Stimulated activated CD4-positive, alpha-beta T cell treated with anti-CD3 and anti-CD28 coated beads, Interleukin-4, amount 100 ng/mL, for 4 hours (primary cell): ENCODE data around the gene RASA2.
A peak's percentile ranks its signal among the peaks of the same experiment; 100 is the strongest.

Experiments used
- DNase-seq, 2 experiments: peaks; one replicate each; pipeline ENCODE4 v3.0.0-alpha.2; 2020

RASA2 gene, protein sequence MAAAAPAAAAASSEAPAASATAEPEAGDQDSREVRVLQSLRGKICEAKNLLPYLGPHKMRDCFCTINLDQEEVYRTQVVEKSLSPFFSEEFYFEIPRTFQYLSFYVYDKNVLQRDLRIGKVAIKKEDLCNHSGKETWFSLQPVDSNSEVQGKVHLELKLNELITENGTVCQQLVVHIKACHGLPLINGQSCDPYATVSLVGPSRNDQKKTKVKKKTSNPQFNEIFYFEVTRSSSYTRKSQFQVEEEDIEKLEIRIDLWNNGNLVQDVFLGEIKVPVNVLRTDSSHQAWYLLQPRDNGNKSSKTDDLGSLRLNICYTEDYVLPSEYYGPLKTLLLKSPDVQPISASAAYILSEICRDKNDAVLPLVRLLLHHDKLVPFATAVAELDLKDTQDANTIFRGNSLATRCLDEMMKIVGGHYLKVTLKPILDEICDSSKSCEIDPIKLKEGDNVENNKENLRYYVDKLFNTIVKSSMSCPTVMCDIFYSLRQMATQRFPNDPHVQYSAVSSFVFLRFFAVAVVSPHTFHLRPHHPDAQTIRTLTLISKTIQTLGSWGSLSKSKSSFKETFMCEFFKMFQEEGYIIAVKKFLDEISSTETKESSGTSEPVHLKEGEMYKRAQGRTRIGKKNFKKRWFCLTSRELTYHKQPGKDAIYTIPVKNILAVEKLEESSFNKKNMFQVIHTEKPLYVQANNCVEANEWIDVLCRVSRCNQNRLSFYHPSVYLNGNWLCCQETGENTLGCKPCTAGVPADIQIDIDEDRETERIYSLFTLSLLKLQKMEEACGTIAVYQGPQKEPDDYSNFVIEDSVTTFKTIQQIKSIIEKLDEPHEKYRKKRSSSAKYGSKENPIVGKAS

DNA sequence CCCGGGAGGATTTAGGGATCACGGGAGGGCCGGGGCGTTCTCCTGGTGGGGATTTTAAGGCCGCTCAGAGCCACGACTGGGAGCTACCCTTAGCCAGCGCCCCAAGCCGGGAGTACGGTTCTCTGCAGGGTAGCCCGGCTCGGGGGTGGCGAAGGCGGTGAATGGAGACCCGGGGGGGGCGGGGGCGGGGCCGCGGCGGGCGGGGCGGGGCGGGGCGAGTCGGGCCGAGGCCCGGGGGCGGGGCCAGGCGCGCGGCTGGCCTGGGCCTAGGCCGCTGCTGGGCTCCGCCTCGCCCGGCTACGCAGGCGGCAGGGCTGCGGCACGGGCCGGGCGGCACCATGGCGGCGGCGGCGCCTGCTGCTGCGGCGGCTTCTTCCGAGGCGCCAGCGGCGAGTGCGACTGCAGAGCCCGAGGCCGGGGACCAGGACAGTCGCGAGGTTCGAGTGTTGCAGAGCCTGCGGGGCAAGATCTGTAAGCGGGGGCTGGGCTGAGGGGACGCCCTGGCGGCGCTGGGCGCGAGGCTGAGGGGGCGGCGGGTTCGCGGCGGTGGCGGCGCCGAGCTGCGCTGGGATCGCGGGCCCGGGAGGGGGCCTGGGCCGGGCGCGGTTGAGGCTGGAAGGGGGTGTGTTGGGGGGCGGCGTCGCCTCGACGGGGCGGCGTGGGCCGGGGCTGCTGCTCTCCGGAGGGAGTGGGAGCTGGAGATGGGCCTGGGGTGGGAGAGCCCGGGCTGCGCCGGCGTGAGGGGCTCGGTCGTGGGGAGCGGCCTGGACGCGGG lies at the start of gene RASA2:
TSS of gene RASA2 (plus strand) at position 282 of the 775 bp plus-strand sequence. CDS start at position 339, 57 bp downstream.
- peak; percentile 69 to 70 for DNase-seq

DNA sequence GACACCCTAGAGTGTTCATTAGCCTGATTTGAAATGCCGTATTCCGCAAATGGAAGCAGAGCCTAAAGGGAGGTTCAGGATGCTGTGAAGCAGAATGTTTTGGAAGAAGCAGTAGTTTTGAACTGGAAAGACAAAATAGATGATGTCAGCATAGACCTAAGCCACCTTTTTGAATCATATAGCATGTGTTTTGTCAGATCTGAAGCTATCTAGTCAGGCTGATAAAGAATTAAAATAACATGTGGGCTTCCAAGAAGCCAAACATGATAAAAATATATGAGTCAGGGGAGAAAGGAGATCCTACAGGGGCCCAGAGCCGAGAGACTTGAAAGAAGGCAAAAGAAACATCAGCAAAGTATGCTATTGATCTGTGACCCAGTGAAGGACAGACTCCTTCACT lies 47.2 kb upstream of the RASA2 start:
- DNase-seq, result no peak

DNA sequence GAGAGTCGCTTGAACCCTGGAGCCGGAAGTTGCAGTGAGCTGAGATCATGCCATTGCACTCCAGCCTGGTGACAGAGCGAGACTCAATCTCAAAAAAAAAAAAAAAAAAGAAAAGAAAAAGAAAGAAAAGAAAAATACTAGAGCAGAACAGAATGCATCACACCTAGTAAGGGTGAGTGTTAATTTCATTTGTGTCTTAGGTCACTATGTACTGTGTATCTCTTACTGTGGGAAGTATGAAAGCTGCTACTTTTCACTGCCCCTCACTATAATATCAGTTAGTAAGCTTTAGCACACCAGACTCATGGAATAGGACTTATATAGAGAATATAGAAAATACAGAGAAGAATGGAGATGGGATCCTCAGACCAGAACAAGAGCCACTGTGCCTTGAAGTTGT lies 45.9 kb upstream of the RASA2 start:
- no peak for DNase-seq

DNA sequence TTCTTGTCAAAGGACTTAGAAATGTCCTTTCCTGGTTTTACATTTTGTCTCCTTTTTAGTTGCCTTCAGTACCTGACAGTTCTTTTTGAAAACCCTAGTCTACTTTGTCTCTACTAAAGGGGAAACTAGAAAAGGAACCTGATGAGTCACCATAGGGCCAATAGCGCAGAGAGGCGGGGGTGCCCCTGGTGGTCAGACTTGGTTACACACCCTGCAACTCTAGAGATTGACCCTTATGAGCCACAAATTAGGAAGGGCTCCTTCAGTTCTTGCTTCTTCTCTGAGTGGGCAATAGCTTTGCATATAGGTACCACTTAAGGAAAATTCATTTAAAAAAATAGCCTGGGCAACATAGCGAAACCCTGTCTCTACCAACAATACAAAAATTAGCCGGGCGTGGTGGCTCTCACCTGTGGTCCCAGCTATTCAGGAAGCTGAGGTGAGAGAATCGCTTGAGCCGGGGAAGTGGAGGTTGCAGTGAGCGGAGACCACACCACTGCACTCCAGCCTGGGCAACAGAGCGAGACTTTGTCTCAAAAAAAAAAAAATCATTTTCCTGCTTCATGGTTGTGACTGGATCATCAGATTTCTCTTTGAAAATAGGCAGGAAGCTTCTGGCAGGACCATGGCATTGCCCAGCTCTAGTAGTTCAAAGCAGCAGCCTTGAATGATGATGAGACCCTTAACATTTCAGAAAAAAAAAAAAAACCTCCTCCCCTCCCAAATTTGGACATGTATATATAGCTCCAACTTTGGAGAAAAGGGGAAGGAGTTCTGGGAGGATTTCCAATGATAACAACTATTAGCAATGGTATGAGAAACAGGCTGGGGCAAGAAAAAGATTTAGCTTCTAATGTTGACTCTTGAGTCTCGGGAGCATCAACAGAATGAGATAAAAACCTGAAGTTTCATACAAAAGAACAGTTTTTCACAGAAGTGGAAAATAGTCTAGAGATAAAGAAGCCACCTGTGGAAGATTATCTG lies 45.2 kb upstream of the RASA2 start:
- DNase-seq, result peak; percentile 71 to 73

DNA sequence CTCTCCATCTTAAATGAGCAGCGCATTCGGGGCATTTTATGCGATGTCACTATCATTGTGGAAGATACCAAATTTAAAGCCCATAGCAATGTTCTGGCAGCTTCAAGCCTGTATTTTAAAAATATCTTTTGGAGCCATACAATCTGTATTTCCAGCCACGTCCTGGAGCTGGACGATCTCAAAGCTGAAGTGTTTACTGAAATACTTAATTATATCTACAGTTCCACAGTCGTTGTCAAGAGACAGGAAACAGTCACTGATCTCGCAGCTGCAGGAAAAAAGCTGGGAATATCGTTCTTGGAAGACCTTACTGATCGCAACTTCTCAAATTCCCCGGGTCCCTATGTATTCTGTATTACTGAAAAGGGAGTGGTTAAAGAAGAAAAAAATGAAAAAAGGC lies 44.4 kb upstream of the RASA2 start:
- no peak for DNase-seq

DNA sequence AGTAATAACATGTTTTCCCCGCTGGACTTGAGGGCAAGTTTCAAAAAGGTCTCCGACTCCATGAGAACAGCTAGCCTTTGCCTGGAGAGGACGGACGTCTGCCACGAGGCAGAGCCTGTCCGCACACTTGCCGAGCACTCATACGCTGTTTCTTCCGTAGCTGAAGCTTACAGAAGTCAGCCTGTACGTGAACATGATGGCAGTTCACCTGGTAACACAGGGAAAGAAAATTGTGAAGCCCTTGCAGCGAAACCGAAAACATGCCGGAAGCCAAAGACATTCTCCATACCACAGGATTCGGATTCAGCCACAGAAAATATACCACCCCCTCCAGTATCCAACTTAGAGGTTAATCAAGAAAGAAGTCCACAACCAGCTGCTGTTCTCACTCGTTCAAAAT lies 43.9 kb upstream of the RASA2 start:
- no peak for DNase-seq

DNA sequence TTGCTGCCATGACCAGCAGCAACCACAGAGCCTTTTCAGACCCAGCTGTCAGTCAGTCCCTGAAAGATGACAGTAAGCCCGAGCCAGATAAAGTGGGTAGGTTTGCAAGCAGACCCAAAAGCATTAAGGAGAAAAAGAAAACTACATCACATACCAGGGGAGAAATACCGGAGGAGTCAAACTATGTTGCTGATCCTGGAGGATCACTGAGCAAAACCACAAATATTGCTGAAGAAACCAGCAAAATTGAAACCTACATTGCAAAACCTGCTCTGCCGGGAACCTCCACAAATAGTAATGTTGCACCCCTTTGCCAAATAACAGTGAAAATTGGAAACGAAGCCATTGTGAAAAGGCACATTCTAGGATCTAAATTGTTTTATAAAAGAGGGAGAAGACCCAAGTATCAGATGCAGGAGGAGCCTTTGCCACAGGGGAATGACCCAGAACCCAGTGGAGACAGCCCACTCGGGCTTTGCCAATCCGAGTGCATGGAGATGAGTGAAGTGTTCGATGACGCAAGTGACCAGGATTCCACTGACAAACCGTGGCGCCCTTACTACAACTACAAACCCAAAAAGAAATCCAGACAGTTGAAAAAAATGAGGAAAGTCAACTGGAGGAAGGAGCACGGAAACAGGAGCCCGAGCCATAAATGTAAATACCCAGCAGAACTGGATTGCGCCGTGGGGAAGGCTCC lies 42.1 kb upstream of the RASA2 start:
- no peak for DNase-seq

DNA sequence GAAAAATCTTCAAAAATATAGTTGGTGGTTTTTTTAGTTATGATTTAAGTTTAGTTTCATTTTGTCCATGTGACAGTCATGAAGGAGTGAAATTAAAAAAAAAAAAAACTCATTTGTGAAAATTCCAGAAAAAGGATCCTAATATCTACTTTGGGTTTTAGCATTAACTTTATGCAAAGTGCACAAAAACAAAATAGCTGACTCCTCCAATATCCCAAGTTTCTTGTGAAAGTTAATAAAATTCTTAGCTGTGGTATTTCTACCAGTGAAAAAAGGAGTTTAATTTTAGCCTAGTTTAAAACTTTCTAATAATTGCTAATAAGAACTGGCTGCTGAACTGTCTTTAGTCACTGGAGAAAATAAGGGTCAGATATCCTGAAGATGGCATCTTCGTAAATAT lies 40.8 kb upstream of the RASA2 start:
- DNase-seq, result no peak

DNA sequence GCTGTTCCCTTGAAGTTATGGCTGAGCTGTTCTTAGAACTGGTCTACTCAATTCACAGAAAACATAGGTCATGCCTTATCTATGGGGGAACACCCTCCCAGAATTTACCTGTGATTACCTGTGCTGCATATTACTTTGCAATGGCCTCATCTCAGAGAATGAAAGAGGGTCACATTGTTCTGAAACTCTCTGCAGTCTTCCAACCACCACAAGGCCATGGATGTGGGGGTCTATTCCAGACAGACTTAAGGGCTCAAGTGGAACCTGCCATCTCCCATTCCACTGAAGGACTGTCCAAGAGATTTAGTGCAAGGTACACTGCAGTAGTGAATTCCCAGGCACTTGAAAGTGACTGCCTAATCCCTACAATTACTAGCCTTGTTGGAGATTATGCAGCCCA lies 40.1 kb upstream of the RASA2 start:
- DNase-seq, result no peak

DNA sequence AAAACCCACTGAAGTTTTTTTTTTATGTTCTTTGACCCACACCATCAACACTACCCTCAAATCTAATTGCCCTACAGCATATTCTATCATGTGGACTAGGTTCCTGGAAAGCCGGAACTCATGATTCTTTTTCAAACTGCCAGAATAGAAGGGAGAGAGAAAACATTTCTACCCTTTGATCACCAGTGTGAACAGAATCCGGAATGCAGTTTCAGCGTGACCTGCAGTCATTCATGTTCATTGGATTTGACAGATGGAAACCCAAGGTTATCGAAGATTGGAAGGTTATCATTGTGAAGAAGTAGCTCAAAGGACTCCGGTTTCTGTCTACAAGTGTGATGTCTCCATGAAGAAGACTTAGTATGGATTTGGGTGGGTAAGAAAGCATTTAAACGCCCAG lies 39.4 kb upstream of the RASA2 start:
- no peak for DNase-seq

DNA sequence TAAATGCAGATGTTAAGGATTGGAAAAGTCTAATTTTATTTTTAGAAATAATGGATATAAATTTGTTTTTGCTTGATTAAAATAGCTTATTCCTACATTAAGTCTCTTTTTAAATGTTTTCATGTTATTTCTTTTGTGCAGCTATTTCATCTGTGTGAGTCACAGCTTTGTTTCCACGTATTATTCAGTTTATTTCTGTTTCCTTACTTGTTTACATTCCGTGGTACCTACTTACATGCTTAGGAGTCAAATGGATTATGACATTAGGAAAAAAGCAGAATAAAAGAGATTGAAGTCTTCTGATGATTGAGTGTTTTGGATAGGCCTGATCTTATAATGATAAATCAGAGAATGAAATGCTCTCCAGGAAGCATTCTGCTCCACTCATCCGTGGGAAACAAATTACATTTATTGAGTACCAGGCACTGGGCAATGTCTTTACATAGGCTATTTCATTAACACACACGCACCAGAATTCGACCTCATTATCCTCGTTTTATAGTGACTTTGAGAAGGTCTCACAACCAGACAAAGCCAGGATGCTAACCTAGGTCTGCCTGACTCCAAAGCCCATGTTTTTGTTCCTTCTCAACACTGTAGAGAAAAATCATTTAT lies 38.1 kb upstream of the RASA2 start:
- DNase-seq, result no peak

DNA sequence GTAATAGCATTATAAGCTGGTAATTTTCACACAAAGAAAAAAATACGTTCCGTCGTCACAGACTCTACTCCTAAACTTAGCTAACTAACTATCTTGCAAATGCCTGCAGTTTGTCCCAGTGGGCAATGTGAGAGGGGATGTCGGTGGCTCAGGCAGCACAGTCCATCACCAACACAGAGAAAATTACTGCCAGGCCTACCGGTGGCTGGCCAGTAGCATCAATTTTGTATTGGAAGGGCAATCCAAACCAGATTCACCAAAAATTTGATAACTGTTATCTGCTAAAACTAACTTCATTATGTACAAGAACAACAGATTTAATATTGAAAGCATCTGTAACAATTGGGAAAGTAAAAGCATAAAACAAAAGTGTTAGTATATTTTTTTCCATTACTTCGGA lies 37.4 kb upstream of the RASA2 start:
- no peak for DNase-seq

DNA sequence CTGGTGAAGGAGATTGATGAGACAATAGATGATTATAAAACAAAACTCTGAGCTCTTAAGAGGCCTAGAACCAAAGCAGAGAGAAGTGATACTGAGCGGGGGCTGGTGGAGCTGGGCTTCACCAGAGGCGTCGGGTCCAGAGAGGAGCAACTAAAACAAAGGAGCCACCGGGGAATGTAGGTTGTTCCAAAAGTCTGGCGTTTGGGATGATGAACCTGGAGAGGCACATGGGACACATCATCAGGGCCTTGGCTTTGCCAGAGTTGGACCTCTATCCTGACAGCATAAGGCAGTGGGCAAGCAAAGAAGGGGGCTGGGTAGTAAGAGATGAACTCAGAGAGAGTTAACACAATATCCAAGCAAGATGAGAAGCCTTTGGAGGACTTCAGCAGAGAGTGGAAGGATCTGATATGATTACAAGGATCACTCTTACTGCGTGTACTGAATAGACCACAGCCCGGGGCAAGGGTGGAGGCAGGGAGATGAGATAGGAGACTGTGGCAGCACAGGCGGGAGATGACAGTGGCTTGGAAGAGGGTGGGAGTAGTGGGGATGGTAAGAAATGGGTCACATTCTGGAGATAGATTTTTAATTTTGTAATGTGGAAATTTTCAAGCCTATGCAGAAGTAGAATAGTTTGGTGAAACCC lies 36.0 kb upstream of the RASA2 start:
- no peak for DNase-seq

DNA sequence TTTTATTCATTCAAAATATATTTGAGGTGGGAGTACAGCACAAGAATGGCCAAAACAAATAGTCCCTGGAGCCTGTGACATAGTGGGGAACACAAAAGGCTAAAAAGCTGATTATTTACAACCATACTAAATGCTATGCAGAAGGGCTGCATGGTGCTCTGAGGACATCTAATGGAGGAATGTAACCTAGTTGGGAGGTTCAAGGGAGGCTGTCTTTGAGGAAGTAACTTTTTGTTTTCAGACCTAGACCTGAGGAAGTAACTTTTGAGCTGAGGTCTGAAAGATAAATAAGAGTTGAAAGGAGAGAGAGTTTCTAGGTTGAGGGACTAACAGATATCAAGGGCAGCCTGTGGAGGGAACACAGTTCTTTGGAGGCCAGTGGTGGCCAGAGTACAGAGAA lies 34.8 kb upstream of the RASA2 start:
- peak in 1 of 2 experiments; percentile 20 for DNase-seq

DNA sequence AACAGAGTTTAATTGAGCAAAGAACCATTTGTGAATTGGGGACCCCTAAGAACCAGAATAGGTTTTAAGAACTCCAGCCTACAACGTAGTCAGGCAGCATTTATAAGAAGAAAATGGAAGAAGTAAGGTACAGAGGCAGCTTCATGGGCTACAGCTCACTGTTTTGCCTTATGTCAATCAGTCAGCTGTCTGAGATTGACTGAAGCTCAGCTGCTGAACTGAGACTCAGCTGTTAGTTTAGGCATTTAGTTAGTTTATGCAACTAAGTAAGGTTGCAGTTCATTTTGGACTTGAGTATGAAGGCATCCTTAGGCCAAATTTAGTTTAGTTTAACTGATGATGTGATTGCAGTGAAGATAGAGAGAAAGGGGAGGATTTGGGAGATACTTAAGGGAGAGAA lies 34.1 kb upstream of the RASA2 start:
- DNase-seq, result no peak

DNA sequence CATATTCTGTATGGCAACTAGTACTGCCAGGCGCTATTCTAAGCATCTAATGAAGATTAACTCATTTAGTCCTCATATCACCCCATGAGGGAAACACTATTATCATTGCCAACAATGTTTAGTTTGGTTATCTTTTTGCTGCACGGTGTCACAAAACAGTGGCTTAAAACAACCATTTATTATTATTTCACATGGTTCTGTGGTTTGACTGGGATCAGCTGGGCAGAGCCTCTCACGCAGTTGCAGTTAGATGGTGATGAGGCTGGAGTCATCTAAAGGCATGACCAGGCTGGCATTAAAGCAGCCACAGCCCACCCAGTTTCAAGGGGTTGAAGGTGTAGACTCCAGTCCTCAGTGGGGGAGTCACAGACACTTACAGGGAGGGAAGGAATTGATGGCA lies 32.8 kb upstream of the RASA2 start:
- no peak for DNase-seq

DNA sequence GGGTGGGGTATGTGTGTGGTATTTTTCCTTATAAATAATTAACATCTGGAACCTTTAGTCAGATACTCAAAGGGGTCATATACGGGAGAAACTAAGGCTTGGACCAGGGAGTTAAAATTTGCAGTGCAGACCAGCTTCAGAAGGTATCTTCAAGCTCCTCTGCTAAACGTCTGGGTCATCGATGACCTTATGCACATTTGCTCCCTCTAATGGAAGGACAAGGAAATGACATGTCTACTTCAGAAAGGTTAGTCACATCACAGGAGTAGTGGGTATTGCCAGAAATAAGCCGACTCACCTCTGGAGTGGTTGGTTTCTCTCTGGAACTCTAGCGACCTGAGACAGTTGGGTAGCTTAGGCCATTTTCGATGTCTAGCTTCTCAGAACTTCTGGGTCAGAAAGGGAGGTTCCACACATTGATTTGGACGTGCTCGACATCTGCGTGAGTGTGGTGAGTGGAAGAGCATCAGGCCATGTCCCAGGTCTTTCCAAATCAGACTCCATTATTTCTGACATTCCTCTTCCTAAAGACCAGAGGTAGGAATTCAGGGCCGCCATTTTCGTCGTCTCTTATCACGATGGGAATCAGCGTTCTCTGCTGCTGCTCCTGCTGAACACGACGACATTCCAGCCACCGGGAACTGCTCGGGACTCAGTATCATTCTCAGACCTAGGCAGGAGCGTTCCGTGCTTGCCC lies 31.8 kb upstream of the RASA2 start:
- peak in 1 of 2 experiments; percentile 21 for DNase-seq

DNA sequence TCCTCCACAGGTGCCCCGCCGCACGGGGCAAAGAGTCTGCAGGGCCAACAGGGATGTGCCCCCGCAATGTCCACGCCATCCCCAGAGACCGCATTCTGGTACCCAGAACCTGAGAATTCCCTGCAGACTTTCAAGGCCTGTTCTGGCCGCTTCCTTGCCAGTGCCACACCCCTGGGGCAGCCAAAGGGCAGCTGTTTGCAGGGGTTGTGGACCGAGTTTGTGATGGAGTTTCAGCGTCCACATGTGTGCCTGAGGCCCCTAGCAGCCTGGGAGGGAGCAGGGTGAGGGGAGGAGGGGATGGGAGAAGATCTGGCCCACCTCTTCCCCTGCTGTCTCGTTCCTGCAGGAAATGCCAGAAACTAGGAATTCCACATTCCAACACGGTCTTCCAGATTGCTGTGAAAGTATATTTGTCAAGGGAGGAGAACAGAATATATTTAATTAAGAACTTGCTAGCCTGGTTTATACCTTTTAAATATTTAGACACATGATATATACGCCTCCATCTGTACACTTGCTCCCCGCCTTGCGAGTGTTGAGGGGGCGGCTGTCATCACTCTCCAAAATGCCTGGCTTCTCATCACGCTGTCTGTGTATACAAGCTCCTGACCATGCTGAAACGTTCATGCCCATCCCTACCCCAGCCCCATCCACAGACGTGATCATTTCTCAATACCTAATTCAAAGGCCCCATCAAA lies 31.1 kb upstream of the RASA2 start:
- no peak for DNase-seq

DNA sequence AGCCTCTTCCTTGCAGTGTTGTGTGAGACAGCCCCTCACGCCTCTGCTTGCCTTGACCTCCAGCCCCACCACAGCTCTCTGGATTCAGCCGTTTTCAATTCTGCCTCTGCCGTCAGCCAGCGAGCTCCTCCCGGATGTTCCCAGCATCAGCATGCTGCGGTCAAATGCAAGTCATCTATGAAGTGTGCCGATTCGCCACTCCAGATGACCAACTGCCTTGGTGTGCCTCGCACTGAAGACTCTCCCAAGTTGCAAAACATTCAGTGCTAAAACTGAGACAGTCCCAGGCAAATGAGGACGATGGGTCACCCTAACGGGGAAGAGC lies 30.6 kb upstream of the RASA2 start:
- DNase-seq, result no peak
